Uterine smooth muscle cell (primary cell): ENCODE measurements around the gene CDK18. TPM values are rescaled to one million over a fixed set of nuclear protein-coding genes. Genes with fewer than 3 reads are reported as not detected.

Source experiments
- total RNA-seq: library from RNA; depleted of rRNA; stranded (reverse); fragments of >200 nt; gene quantifications from 2 replicates; pipeline ENCODE4 v1.2.3, GENCODE V29; 2014

The CDK18 gene
- total RNA-seq, result 0.11 and 0.62 TPM in 2 replicates

DNA sequence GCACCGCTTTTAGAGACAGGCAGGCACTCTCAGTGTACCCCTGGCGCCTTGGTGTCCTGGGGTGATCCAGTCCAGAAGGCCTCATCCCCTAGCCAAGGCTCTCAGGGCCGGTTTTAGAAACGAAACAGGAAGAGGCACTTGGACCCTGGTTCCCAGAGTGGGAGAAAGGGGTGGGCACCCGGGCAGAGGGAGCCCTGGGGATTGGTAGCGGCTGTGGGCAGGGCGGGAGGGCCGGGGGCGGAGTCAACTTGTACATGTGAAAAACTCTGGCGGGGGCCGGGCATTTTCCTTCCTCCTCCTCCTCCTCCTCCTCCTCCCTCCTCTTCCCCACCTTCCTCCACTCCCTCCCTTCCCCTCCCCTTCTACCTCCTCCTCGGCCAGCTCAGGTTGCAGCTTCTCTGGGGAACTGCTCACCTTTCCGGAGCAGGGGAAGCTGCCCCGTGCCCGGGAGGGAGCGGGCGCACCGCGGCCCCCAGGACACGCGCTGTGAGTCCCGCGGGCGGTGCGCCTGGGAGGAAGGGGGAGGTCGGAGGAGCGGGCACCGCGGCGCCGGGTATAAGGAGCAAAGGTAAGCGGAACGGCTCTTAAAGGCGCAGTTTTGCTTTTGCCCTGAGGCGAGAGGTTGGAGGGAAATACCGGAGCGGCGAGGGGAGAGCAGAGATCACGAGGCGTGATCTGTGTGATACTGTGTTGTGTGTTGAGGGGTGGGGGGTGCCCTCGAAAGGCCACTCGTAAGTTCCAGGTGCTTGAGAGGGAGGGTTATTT is at the start of gene CDK18:
TSS of gene CDK18 (plus strand) at position 359 of the 765 bp plus-strand sequence. CDS start 18,499 bp downstream, outside the sequence.

DNA sequence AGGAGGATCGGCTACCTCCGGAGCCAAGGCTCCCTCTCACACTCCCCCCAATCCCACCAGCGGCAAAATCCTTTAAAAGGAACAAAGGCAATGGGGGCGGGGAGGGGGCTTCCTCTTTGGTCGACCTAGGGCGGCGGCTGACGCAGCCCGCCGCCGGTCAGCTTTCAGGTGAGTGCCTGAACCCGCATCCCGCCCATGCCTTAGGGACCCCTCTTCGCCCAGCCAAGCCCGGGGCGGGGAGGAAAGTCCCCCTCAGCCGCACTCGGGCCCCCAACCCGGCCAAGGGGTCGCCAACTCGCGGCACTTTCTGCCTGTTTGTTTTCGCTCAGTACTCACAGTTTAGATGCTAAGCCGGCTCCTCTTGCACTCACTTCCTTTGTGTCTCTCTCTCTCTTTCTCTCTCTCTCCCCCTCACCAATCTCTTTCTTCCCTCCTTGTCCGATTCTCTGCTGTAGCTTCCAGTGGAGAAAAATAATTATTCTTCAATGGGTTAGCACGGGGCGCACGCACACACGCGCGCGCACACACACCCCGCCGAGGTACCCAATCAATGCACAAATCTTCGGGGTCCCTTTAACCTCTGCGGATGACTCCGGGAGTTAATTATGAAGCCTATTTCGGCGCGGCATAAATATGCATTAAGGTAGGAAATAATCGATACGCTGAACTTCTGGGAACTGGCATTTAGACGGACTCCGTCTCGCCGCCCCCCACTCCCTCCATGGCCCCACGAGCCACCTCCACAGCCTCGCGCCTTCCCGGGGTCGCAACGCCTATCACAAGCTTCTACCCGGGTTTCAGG is 48.7 kb upstream of the CDK18 start, which contains the start of gene BLACAT1:
TSS of gene BLACAT1 (minus strand) at position 465 of the 802 bp plus-strand sequence.

Other genes starting within 250 kb of the CDK18 start
- 1.00 and 2.2 TPM in 2 replicates for gene NUAK2, start 182.9 kb upstream of the CDK18 start, total RNA-seq
- gene KLHDC8A, start 147.7 kb upstream of the CDK18 start, total RNA-seq, result not detected in 2 replicates
- gene LEMD1, start 82.6 kb upstream of the CDK18 start, total RNA-seq, result 0.33 TPM in 1 of 2 replicates, not detected in the other
- gene BLACAT1, start 48.6 kb upstream of the CDK18 start, total RNA-seq, result under 0.01 and 0.22 TPM in 2 replicates
- 10.4 and 12.4 TPM in 2 replicates for gene ELK4, start 127.3 kb downstream of the CDK18 start, total RNA-seq
- gene SLC45A3, start 175.8 kb downstream of the CDK18 start, total RNA-seq, result 1.9 and 2.0 TPM in 2 replicates
- gene NUCKS1, start 245.5 kb downstream of the CDK18 start, total RNA-seq, result 110 and 144 TPM in 2 replicates